ENCODE data around the gene STAU1.
"Not testable (repeated sequence)": the region's sequence is repeated elsewhere in the genome, so short reads cannot be mapped to it uniquely, and the experiment has no call there.

Gene STAU1

GRCh38 chr20:49136817-49137571 lies 51.1 kb downstream of the STAU1 start:
- Histone ChIP-seq H3K27ac (no peak overlapping the region), H3K4me3 (no peak overlapping the region)

GRCh38 chr20:49134797-49135196 lies 53.3 kb downstream of the STAU1 start:
- not testable (repeated sequence) for H3K27ac ChIP-seq

GRCh38 chr20:49133571-49133970 lies 54.6 kb downstream of the STAU1 start:
- H3K27ac ChIP-seq = peak overlapping the region in 1 of 21 experiments; percentile 5
- H3K4me3 ChIP-seq = no peak overlapping the region

More at GRCh38 chr20:49134797-49135196, 53.3 kb downstream of the STAU1 start:
- H3K4me3 ChIP-seq = not testable (repeated sequence)

- Histone ChIP-seq H3K4me3 (no peak overlapping the region), H3K27ac (peak overlapping the region in 1 of 21 experiments; percentile 5)
Measured at GRCh38 chr20:49132995-49133478, 55.1 kb downstream of the STAU1 start.

- H3K4me3 ChIP-seq = no peak overlapping the region
- H3K27ac ChIP-seq = no peak overlapping the region
Measured at GRCh38 chr20:49123982-49124381, 64.2 kb downstream of the STAU1 start.

- no peak overlapping the region for H3K27ac ChIP-seq
- H3K4me3 ChIP-seq = no peak overlapping the region
Measured at GRCh38 chr20:49122920-49123319, 65.2 kb downstream of the STAU1 start.

GRCh38 chr20:49119988-49120387 lies 68.1 kb downstream of the STAU1 start:
- Histone ChIP-seq H3K4me3 (no peak overlapping the region), H3K27ac (no peak overlapping the region)

- no peak overlapping the region for H3K27ac ChIP-seq
- H3K4me3 ChIP-seq = no peak overlapping the region
Measured at GRCh38 chr20:49118307-49118706, 69.8 kb downstream of the STAU1 start.

- H3K27ac ChIP-seq = no peak overlapping the region
- no peak overlapping the region for H3K4me3 ChIP-seq
Measured at GRCh38 chr20:49115564-49115963, 72.6 kb downstream of the STAU1 start.

- H3K4me3 ChIP-seq = no peak overlapping the region
- no peak overlapping the region for H3K27ac ChIP-seq
Measured at GRCh38 chr20:49112596-49113274, 75.4 kb downstream of the STAU1 start.

- Histone ChIP-seq H3K4me3 (no peak overlapping the region), H3K27ac (no peak overlapping the region)
Measured at GRCh38 chr20:49110767-49111694, 77.1 kb downstream of the STAU1 start.

- Histone ChIP-seq H3K27ac (no peak overlapping the region), H3K4me3 (no peak overlapping the region)
Measured at GRCh38 chr20:49106328-49106727, 81.8 kb downstream of the STAU1 start.

- H3K4me3 ChIP-seq, H3K27ac ChIP-seq: not testable (repeated sequence)
Measured at GRCh38 chr20:49104979-49105547, 83.1 kb downstream of the STAU1 start.

GRCh38 chr20:49104365-49104648 lies 83.8 kb downstream of the STAU1 start:
- no peak overlapping the region for H3K27ac ChIP-seq
- H3K4me3 ChIP-seq = no peak overlapping the region

GRCh38 chr20:49103647-49104364 lies 84.3 kb downstream of the STAU1 start:
- no peak overlapping the region for H3K4me3 ChIP-seq
- no peak overlapping the region for H3K27ac ChIP-seq

GRCh38 chr20:49103019-49103418 lies 85.1 kb downstream of the STAU1 start:
- no peak overlapping the region for H3K27ac ChIP-seq
- no peak overlapping the region for H3K4me3 ChIP-seq

GRCh38 chr20:49100972-49101371 lies 87.2 kb downstream of the STAU1 start:
- H3K4me3 ChIP-seq = no peak overlapping the region

GRCh38 chr20:49100292-49100691 lies 87.8 kb downstream of the STAU1 start:
- H3K4me3 ChIP-seq = not testable (repeated sequence)
- peak overlapping the region in 1 of 21 experiments; percentile 55 for H3K27ac ChIP-seq

More at GRCh38 chr20:49100972-49101371, 87.2 kb downstream of the STAU1 start:
- peak overlapping the region in 1 of 21 experiments; percentile 55 for H3K27ac ChIP-seq

GRCh38 chr20:49099011-49099410 lies 89.1 kb downstream of the STAU1 start:
- no peak overlapping the region for H3K27ac ChIP-seq
- H3K4me3 ChIP-seq = no peak overlapping the region

Data from skin epidermis (tissue), 12 donors.